Epithelial cell of proximal tubule (primary cell): Measurements from ENCODE around the gene DOCK9. TPM values are rescaled to one million over a fixed set of nuclear protein-coding genes. Genes with fewer than 3 reads are reported as not detected.

ENCODE experiments used
- DNase-seq: peaks from one replicate; pipeline ENCODE4 v3.0.0-alpha.2; 2011; ENCODE audit warnings: low read depth
- H3K4me3 ChIP-seq: 2 replicates; pipeline ENCODE4 v1.5.1; 2011; ENCODE audit warnings: low read depth, mild to moderate bottlenecking, low read length
- CTCF ChIP-seq: conservative IDR thresholded peaks from 2 replicates; pipeline ENCODE4 v1.5.1; 2012; ENCODE audit warnings: low read depth, mild to moderate bottlenecking, low read length
- total RNA-seq: library from RNA; depleted of rRNA; stranded (reverse); fragments of >200 nt; gene quantifications from 2 replicates; pipeline ENCODE4 v1.2.3, GENCODE V29; 2015

The DOCK9 gene
- total RNA-seq, 1 donor from 2014 or later, result 37.6 TPM

GRCh38 chr13:99004978-99005377, 27.1 kb upstream of the DOCK9 start:
- DNase-seq, result no peak
- H3K4me3 ChIP-seq, result no peak overlapping the region
- TF ChIP-seq CTCF, result no peak

- H3K4me3 ChIP-seq, result no peak overlapping the region
- no peak for TF ChIP-seq CTCF
- no peak for DNase-seq
Observed at GRCh38 chr13:99003851-99004471, 26.1 kb upstream of the DOCK9 start.

GRCh38 chr13:99003186-99003585, 25.3 kb upstream of the DOCK9 start:
- DNase-seq, result no peak
- H3K4me3 ChIP-seq, result no peak overlapping the region
- TF ChIP-seq CTCF, result no peak

- no peak for TF ChIP-seq CTCF
- H3K4me3 ChIP-seq, result no peak overlapping the region
- DNase-seq, result no peak
Observed at GRCh38 chr13:99002172-99002710, 24.4 kb upstream of the DOCK9 start.

- TF ChIP-seq CTCF, result no peak
- DNase-seq, result no peak
- no peak overlapping the region for H3K4me3 ChIP-seq
Observed at GRCh38 chr13:99000137-99000536, 22.3 kb upstream of the DOCK9 start.

- no peak overlapping the region for H3K4me3 ChIP-seq
- no peak for TF ChIP-seq CTCF
- no peak for DNase-seq
Observed at GRCh38 chr13:98999639-98999952, 21.7 kb upstream of the DOCK9 start.
